Measurements from ENCODE around the gene KMT2B. TPM values are rescaled to one million over a fixed set of nuclear protein-coding genes. Genes with fewer than 3 reads are reported as not detected.

The KMT2B gene
- total and polyA plus RNA-seq, 2 of the 8 experiments (the other 6 are each of a cell fraction or from before 2014, with no cell fraction given): 26.7 to 38.6 TPM

DNA sequence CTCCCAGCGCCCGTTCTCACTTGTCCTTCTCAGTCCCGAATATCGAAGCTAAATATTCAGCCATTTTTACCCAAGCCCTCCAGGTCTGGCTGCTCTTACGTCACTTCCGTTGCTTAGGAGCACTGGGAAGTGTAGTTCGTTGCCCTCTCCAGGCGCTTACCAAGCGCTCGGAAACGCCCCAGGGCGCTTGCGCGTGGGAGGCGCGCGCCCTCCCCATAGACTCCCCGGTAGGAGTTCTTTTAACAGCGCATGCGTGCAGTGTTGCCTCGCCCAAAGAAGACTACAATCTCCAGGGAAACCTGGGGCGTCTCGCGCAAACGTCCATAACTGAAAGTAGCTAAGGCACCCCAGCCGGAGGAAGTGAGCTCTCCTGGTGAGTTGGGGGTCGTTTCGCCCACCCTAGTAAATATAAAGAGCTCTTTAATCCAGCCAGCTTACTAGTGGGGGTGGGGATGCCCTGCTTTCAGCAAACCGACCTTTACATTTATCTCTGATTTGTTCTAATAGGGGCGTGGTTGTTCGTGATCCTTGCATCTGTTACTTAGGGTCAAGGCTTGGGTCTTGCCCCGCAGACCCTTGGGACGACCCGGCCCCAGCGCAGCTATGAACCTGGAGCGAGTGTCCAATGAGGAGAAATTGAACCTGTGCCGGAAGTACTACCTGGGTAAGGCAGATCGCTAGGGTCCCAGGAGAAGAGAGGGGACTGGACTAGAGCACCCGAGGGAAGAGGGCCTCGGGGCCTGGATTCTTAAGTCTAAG, 27.7 kb downstream of the KMT2B start, which contains the start of the genes PSENEN and U2AF1L4 (continued):
- TF ChIP-seq SIRT6 (IDR thresholded peaks at IDR 0.05; ENCODE audit: low read length) (no peak), TBP (IDR thresholded peaks at IDR 0.05; ENCODE audit: low read depth, low read length) (no peak), TCF12 (IDR thresholded peaks at IDR 0.05; ENCODE audit: low read depth, low read length) (no peak), CBX8 (IDR thresholded peaks at IDR 0.05; ENCODE audit: borderline replicate concordance, low read depth, low read length) (no peak), EP300 (IDR thresholded peaks at IDR 0.05; ENCODE audit: borderline replicate concordance in 1 of 2, low read depth in 2 of 2, low read length in 2 of 2) (no peak), POLR2AphosphoS5 (IDR thresholded peaks at IDR 0.05; ENCODE audit: low read depth, low read length) (no peak; the same call in 1 of the 2 replicates), BRCA1 (IDR thresholded peaks at IDR 0.05; ENCODE audit: low read depth, low read length) (no peak), GABPA (IDR thresholded peaks at IDR 0.05; ENCODE audit: borderline replicate concordance, insufficient read depth, low read length) (peak; percentile 88; the same call in 1 of the 2 replicates)
- TF ChIP-seq, protein P1, sequence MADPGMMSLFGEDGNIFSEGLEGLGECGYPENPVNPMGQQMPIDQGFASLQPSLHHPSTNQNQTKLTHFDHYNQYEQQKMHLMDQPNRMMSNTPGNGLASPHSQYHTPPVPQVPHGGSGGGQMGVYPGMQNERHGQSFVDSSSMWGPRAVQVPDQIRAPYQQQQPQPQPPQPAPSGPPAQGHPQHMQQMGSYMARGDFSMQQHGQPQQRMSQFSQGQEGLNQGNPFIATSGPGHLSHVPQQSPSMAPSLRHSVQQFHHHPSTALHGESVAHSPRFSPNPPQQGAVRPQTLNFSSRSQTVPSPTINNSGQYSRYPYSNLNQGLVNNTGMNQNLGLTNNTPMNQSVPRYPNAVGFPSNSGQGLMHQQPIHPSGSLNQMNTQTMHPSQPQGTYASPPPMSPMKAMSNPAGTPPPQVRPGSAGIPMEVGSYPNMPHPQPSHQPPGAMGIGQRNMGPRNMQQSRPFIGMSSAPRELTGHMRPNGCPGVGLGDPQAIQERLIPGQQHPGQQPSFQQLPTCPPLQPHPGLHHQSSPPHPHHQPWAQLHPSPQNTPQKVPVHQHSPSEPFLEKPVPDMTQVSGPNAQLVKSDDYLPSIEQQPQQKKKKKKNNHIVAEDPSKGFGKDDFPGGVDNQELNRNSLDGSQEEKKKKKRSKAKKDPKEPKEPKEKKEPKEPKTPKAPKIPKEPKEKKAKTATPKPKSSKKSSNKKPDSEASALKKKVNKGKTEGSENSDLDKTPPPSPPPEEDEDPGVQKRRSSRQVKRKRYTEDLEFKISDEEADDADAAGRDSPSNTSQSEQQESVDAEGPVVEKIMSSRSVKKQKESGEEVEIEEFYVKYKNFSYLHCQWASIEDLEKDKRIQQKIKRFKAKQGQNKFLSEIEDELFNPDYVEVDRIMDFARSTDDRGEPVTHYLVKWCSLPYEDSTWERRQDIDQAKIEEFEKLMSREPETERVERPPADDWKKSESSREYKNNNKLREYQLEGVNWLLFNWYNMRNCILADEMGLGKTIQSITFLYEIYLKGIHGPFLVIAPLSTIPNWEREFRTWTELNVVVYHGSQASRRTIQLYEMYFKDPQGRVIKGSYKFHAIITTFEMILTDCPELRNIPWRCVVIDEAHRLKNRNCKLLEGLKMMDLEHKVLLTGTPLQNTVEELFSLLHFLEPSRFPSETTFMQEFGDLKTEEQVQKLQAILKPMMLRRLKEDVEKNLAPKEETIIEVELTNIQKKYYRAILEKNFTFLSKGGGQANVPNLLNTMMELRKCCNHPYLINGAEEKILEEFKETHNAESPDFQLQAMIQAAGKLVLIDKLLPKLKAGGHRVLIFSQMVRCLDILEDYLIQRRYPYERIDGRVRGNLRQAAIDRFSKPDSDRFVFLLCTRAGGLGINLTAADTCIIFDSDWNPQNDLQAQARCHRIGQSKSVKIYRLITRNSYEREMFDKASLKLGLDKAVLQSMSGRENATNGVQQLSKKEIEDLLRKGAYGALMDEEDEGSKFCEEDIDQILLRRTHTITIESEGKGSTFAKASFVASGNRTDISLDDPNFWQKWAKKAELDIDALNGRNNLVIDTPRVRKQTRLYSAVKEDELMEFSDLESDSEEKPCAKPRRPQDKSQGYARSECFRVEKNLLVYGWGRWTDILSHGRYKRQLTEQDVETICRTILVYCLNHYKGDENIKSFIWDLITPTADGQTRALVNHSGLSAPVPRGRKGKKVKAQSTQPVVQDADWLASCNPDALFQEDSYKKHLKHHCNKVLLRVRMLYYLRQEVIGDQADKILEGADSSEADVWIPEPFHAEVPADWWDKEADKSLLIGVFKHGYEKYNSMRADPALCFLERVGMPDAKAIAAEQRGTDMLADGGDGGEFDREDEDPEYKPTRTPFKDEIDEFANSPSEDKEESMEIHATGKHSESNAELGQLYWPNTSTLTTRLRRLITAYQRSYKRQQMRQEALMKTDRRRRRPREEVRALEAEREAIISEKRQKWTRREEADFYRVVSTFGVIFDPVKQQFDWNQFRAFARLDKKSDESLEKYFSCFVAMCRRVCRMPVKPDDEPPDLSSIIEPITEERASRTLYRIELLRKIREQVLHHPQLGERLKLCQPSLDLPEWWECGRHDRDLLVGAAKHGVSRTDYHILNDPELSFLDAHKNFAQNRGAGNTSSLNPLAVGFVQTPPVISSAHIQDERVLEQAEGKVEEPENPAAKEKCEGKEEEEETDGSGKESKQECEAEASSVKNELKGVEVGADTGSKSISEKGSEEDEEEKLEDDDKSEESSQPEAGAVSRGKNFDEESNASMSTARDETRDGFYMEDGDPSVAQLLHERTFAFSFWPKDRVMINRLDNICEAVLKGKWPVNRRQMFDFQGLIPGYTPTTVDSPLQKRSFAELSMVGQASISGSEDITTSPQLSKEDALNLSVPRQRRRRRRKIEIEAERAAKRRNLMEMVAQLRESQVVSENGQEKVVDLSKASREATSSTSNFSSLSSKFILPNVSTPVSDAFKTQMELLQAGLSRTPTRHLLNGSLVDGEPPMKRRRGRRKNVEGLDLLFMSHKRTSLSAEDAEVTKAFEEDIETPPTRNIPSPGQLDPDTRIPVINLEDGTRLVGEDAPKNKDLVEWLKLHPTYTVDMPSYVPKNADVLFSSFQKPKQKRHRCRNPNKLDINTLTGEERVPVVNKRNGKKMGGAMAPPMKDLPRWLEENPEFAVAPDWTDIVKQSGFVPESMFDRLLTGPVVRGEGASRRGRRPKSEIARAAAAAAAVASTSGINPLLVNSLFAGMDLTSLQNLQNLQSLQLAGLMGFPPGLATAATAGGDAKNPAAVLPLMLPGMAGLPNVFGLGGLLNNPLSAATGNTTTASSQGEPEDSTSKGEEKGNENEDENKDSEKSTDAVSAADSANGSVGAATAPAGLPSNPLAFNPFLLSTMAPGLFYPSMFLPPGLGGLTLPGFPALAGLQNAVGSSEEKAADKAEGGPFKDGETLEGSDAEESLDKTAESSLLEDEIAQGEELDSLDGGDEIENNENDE (IDR thresholded peaks at IDR 0.05; ENCODE audit: insufficient replicate concordance, low read length): no peak
- TF ChIP-seq, protein P2, sequence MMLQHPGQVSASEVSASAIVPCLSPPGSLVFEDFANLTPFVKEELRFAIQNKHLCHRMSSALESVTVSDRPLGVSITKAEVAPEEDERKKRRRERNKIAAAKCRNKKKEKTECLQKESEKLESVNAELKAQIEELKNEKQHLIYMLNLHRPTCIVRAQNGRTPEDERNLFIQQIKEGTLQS (IDR thresholded peaks at IDR 0.05; ENCODE audit: insufficient read depth, low read depth, low read length): no peak

All from H1 (cell line).